Measurements from ENCODE around the gene SIAE.

DNA sequence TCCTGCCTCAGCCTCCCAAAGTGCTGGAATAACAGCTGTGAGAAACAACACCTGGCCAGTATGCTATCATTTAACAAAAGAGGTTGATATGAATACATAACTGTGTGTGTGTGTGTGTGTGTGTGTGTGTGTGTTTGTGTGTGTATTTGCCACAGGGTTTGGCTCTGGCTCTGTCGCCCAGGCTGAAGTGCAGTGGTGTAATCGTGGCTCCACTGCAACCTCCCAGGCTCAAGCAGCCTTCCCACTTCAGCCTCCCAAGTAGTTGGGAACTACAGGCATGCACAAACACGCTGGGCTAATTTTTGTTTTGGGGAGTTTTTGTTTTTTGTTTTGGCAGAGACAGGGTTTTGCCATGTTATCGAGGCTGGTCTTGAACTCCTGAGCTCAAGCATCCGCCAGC is 4.9 kb upstream of the SIAE start:
- TF ChIP-seq CTCF (IDR thresholded peaks at IDR 0.05), result no peak
- TF ChIP-seq POLR2A (IDR thresholded peaks at IDR 0.05), result no peak
- no peak for TF ChIP-seq POLR2AphosphoS5 (IDR thresholded peaks at IDR 0.05)
- TF ChIP-seq EP300 (IDR thresholded peaks at IDR 0.05), result no peak

All from gastroesophageal sphincter (tissue), 3 donors.